ENCODE results near the gene ETFA. TPM values are rescaled to one million over a fixed set of nuclear protein-coding genes. Genes with fewer than 3 reads are reported as not detected.

Gene ETFA
- total RNA-seq, 2 experiments from 2014 or later, result 159 to 164 TPM

DNA sequence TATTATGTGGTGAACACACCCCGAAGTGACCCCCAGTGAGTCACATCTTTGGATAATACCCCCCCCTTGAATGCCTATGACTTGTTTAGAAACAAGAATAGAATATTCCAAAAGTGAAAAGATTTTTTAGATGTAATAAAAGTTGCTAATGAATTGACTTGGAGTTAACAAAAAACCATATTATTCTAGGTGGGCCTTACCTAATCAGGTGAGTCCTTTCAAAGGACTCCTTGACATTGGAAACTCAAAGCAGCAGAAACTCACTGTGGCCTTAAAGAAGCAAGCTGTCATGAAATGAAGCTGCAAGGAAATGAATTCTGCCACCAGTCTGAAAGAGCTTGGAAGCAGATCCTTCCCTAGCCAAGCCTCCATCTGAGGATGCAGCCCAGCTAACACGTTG, 14.4 kb upstream of the ETFA start:
- ATAC-seq, result no peak
- no peak overlapping the region for H3K4me3 Mint-ChIP-seq
- TF ChIP-seq, protein P1, sequence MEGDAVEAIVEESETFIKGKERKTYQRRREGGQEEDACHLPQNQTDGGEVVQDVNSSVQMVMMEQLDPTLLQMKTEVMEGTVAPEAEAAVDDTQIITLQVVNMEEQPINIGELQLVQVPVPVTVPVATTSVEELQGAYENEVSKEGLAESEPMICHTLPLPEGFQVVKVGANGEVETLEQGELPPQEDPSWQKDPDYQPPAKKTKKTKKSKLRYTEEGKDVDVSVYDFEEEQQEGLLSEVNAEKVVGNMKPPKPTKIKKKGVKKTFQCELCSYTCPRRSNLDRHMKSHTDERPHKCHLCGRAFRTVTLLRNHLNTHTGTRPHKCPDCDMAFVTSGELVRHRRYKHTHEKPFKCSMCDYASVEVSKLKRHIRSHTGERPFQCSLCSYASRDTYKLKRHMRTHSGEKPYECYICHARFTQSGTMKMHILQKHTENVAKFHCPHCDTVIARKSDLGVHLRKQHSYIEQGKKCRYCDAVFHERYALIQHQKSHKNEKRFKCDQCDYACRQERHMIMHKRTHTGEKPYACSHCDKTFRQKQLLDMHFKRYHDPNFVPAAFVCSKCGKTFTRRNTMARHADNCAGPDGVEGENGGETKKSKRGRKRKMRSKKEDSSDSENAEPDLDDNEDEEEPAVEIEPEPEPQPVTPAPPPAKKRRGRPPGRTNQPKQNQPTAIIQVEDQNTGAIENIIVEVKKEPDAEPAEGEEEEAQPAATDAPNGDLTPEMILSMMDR (IDR thresholded peaks at IDR 0.05), result no peak
- intact Hi-C loops (cut with micrococcal nuclease), result no loop called here
- CTCF ChIA-PET, result interaction anchor here (0.8 kb wide), 1 partner anchor 135 kb away, joined by 3 read pairs; no protein-coding TSS in a partner anchor
- no peak for DNase-seq
- no peaks in the 10 kb centered on the region for H3K4me1 Mint-ChIP-seq (ENCODE audit: low read depth)
- H3K36me3 Mint-ChIP-seq (ENCODE audit: low read depth), result no peaks in the 10 kb centered on the region
- peaks cover 47% of the 10 kb centered on the region for H3K27me3 Mint-ChIP-seq
- POLR2A ChIA-PET, result no interaction called here
- H3K27ac Mint-ChIP-seq, result no peak overlapping the region
- no peaks in the 10 kb centered on the region for H3K9me3 Mint-ChIP-seq

DNA sequence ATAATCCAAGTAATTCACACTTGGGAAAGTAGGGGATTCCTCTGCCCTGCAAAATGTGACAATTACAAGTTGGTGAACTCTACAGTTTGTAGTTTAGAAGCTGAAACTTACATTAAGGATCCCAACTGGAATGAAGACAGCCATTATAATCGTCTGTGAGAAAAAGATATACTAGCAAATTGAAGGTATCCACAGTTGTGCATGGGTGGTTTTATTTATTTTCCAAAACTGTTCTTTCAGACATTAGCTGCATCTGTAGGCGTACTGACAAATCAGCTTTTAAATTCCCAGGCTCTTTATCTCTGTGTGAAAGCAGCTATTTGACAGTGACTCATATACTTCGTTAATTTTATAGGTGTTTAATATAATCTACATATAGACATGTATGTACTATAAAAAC, 12.8 kb upstream of the ETFA start:
- TF ChIP-seq, protein P1 (IDR thresholded peaks at IDR 0.05), result no peak
- intact Hi-C loops (cut with micrococcal nuclease), result no loop called here
- no peak for DNase-seq
- no peak overlapping the region for H3K4me3 Mint-ChIP-seq
- H3K4me1 Mint-ChIP-seq (ENCODE audit: low read depth), result no peaks in the 10 kb centered on the region
- no peak for ATAC-seq
- H3K27ac Mint-ChIP-seq, result no peak overlapping the region
- no peaks in the 10 kb centered on the region for H3K36me3 Mint-ChIP-seq (ENCODE audit: low read depth)
- H3K9me3 Mint-ChIP-seq, result no peaks in the 10 kb centered on the region
- peaks cover 38% of the 10 kb centered on the region for H3K27me3 Mint-ChIP-seq
- ChIA-PET POLR2A (interaction anchor here (0.9 kb wide), 2 partner anchors 8 to 11 kb away, joined by 3 to 4 read pairs; no protein-coding TSS in a partner anchor), CTCF (interaction anchor here (0.7 to 1.1 kb wide), 2 partner anchors 80 to 185 kb away, joined by 3 read pairs; no protein-coding TSS in a partner anchor)

DNA sequence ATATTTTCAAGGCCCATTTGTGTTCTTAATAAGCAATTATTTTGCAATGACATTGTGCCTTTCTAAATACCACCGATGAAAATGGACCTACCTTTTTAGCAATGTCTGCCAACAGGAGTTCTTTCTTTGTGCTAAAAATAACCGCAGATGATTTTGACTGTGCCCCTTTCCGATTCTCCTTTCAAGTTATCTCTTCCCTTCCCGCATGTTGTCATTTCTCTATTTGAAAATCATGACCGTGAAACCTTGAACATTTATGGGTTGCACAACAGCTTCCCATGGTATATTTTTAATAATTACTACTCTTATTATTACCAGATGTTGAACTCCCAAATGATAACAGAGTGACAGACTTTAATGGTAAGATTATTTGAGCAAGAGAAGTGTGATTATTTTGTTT, 10.3 kb upstream of the ETFA start:
- H3K4me3 Mint-ChIP-seq, result no peak overlapping the region
- H3K27me3 Mint-ChIP-seq, result peaks cover 30% of the 10 kb centered on the region
- ChIA-PET CTCF (no interaction called here), POLR2A (no interaction called here)
- TF ChIP-seq, protein P1 (IDR thresholded peaks at IDR 0.05), result no peak
- intact Hi-C loops (cut with micrococcal nuclease), result no loop called here
- ATAC-seq, result no peak
- no peaks in the 10 kb centered on the region for H3K9me3 Mint-ChIP-seq
- no peaks in the 10 kb centered on the region for H3K4me1 Mint-ChIP-seq (ENCODE audit: low read depth)
- H3K27ac Mint-ChIP-seq, result no peak overlapping the region
- no peaks in the 10 kb centered on the region for H3K36me3 Mint-ChIP-seq (ENCODE audit: low read depth)
- DNase-seq, result no peak

DNA sequence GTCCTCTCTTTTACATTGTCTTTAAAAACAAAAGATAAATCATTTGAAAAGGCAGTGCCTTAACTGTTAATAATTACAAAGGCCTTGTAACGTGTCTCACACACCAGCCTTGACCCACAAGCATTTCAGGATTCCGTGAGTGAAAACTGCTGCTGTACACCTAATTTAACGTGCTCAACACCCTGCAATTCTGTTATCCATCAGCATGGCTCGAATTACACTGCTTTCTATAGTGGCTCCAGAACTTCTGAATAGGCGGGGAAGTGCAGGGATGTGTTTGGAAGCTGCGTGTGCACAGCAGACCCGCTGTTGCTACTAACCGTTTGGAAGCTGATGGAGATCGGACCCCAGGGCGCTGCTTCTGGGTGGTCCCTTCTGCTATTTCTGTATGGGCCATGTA, 9.9 kb upstream of the ETFA start:
- POLR2A ChIA-PET, result no interaction called here

GRCh38 chr15:76320012-76320411, 8.7 kb upstream of the ETFA start:
- TF ChIP-seq, protein P1 (IDR thresholded peaks at IDR 0.05), result no peak
- POLR2A ChIA-PET, result no interaction called here
- intact Hi-C loops (cut with micrococcal nuclease), result no loop called here

More for the DNA sequence above, 9.9 kb upstream of the ETFA start:
- ATAC-seq (no peak), DNase-seq (no peak)
- no peaks in the 10 kb centered on the region for H3K36me3 Mint-ChIP-seq (ENCODE audit: low read depth)
- no peaks in the 10 kb centered on the region for H3K4me1 Mint-ChIP-seq (ENCODE audit: low read depth)
- no peak overlapping the region for H3K27ac Mint-ChIP-seq
- intact Hi-C loops (cut with micrococcal nuclease), result no loop called here
- TF ChIP-seq, protein P1 (IDR thresholded peaks at IDR 0.05), result no peak
- H3K9me3 Mint-ChIP-seq, result no peaks in the 10 kb centered on the region
- CTCF ChIA-PET, result no interaction called here
- H3K4me3 Mint-ChIP-seq, result no peak overlapping the region
- H3K27me3 Mint-ChIP-seq, result peaks cover 28% of the 10 kb centered on the region

More at GRCh38 chr15:76320012-76320411, 8.7 kb upstream of the ETFA start:
- CTCF ChIA-PET, result no interaction called here
- Mint-ChIP-seq H3K27me3 (peaks cover 24% of the 10 kb centered on the region), H3K4me1 (ENCODE audit: low read depth) (no peaks in the 10 kb centered on the region), H3K36me3 (ENCODE audit: low read depth) (no peaks in the 10 kb centered on the region), H3K27ac (no peak overlapping the region), H3K9me3 (no peaks in the 10 kb centered on the region), H3K4me3 (no peak overlapping the region)
- DNase-seq, result no peak
- ATAC-seq, result no peak

Measured in activated CD8-positive, alpha-beta T cell treated with anti-CD3 and anti-CD28 coated beads for 36 hours (primary cell).